Head of caudate nucleus (tissue), 42 donors: ENCODE data around the gene CANT1.
A peak's percentile ranks its signal among the peaks of the same experiment; 100 is the strongest.
"Not testable (repeated sequence)": the region's sequence is repeated elsewhere in the genome, so short reads cannot be mapped to it uniquely, and the experiment has no call there.

ENCODE experiments used
- DNase-seq, 42 donors: peaks; one replicate each; pipeline versions ENCODE4 v3.0.0 to v3.0.0-alpha.2; 2020 to 2021; ENCODE audit warnings: mixed read lengths in 7 of 42
- intact Hi-C: fragments of 100-400 bp; cut with DNase I; formaldehyde crosslinking; loops from one replicate; pipeline ENCODE4 v1.15.0; 2022

Gene CANT1

GRCh38 chr17:78960928-78961327 is 48.6 kb downstream of the CANT1 start:
- no peak for DNase-seq
- intact Hi-C loops: no loop called here

GRCh38 chr17:78959803-78960202 is 49.8 kb downstream of the CANT1 start:
- no peak for DNase-seq
- intact Hi-C loops: no loop called here

- DNase-seq: no peak
- intact Hi-C loops: no loop called here
These were observed 50.9 kb downstream of the CANT1 start for GRCh38 chr17:78958641-78959127.

- DNase-seq: peak in 2 of 42 donors; percentile 28 to 46
- intact Hi-C loops: no loop called here
These were observed 52.4 kb downstream of the CANT1 start for GRCh38 chr17:78957128-78957527.

GRCh38 chr17:78956254-78956653 is 53.3 kb downstream of the CANT1 start:
- intact Hi-C loops: no loop called here
- DNase-seq: no peak

- intact Hi-C loops: no loop called here
- DNase-seq: no peak
These were observed 54.9 kb downstream of the CANT1 start for GRCh38 chr17:78954684-78955083.

- intact Hi-C loops: no loop called here
- DNase-seq: peak in 1 of 42 donors; percentile 18
These were observed 55.9 kb downstream of the CANT1 start for GRCh38 chr17:78953356-78954350.

GRCh38 chr17:78952706-78953105 is 56.9 kb downstream of the CANT1 start:
- intact Hi-C loops: no loop called here
- DNase-seq: no peak

GRCh38 chr17:78951967-78952551 is 57.5 kb downstream of the CANT1 start:
- no peak for DNase-seq
- intact Hi-C loops: no loop called here

- intact Hi-C loops: no loop called here
- DNase-seq: no peak
These were observed 58.7 kb downstream of the CANT1 start for GRCh38 chr17:78950870-78951269.

- intact Hi-C loops: no loop called here
- DNase-seq: no peak
These were observed 62.1 kb downstream of the CANT1 start for GRCh38 chr17:78947235-78948149.

- intact Hi-C loops: no loop called here
These were observed 62.9 kb downstream of the CANT1 start for GRCh38 chr17:78946631-78947030.

GRCh38 chr17:78946131-78946530 is 63.4 kb downstream of the CANT1 start:
- intact Hi-C loops: no loop called here
- DNase-seq: no peak

More at GRCh38 chr17:78946631-78947030, 62.9 kb downstream of the CANT1 start:
- no peak for DNase-seq

- intact Hi-C loops, DNase-seq: not testable (repeated sequence)
These were observed 64.1 kb downstream of the CANT1 start for GRCh38 chr17:78945455-78945854.

- DNase-seq: no peak
- intact Hi-C loops: no loop called here
These were observed 64.6 kb downstream of the CANT1 start for GRCh38 chr17:78944956-78945355.

GRCh38 chr17:78944026-78944425 is 65.5 kb downstream of the CANT1 start:
- intact Hi-C loops: no loop called here

More at GRCh38 chr17:78944026-78944425, 65.5 kb downstream of the CANT1 start:
- no peak for DNase-seq
